NCI-H187 treated with DMSO at 0.1 percent for 48 hours (cell line): ENCODE measurements around the gene ZNF541.

Source experiments
- DNase-seq: peaks from one replicate; lab custom pipeline; 2025; lab: John Stamatoyannopoulos, UW

The ZNF541 gene

GRCh38 chr19:47542030-47542475 is 30.9 kb downstream of the ZNF541 start:
- no peak for DNase-seq

- DNase-seq = no peak
Observed at GRCh38 chr19:47541518-47541917, 31.4 kb downstream of the ZNF541 start.

GRCh38 chr19:47540748-47541147 is 32.2 kb downstream of the ZNF541 start:
- DNase-seq = no peak

- no peak for DNase-seq
Observed at GRCh38 chr19:47539747-47540311, 33.1 kb downstream of the ZNF541 start.

GRCh38 chr19:47538812-47539211 is 34.1 kb downstream of the ZNF541 start:
- DNase-seq = no peak

- no peak for DNase-seq
Observed at GRCh38 chr19:47537493-47537892, 35.5 kb downstream of the ZNF541 start.

- DNase-seq = no peak
Observed at GRCh38 chr19:47534628-47535027, 38.3 kb downstream of the ZNF541 start.

- no peak for DNase-seq
Observed at GRCh38 chr19:47531640-47532387, 41.1 kb downstream of the ZNF541 start.

- no peak for DNase-seq
Observed at GRCh38 chr19:47529018-47529742, 43.8 kb downstream of the ZNF541 start.

- no peak for DNase-seq
Observed at GRCh38 chr19:47526798-47527197, 46.1 kb downstream of the ZNF541 start.

- DNase-seq = no peak
Observed at GRCh38 chr19:47523473-47523872, 49.5 kb downstream of the ZNF541 start.
